SJCRH30 (cell line): ENCODE data around the gene INSIG1. TPM values are rescaled to one million over a fixed set of nuclear protein-coding genes. Genes with fewer than 3 reads are reported as not detected.

ENCODE experiments used
- DNase-seq, 2 experiments: peaks; one replicate each; pipeline ENCODE4 v3.0.0-alpha.2; 2015 to 2020
- H3K27ac ChIP-seq: fragments of 250-450 bp; sonication (Bioruptor Pico); 2 replicates; pipeline ENCODE4 v1.5.1; 2020; ENCODE audit warnings: mild to moderate bottlenecking, moderate library complexity
- H3K27me3 ChIP-seq: fragments of 250-450 bp; sonication (Bioruptor Pico); 2 replicates; pipeline ENCODE4 v1.5.1; 2020; ENCODE audit warnings: mild to moderate bottlenecking, moderate library complexity
- H3K36me3 ChIP-seq: fragments of 250-450 bp; sonication (Bioruptor Pico); 2 replicates; pipeline ENCODE4 v1.5.1; 2020; ENCODE audit warnings: mild to moderate bottlenecking, moderate library complexity
- H3K4me1 ChIP-seq: fragments of 250-450 bp; sonication (Bioruptor Pico); 2 replicates; pipeline ENCODE4 v1.5.1; 2020; ENCODE audit warnings: mild to moderate bottlenecking, moderate library complexity
- H3K4me3 ChIP-seq: fragments of 250-450 bp; sonication (Bioruptor Pico); 2 replicates; pipeline ENCODE4 v1.5.1; 2020; ENCODE audit warnings: mild to moderate bottlenecking, moderate library complexity
- H3K9me3 ChIP-seq: fragments of 250-450 bp; sonication (Bioruptor Pico); replicated peaks from 2 replicates; pipeline ENCODE4 v1.5.1; 2020; ENCODE audit warnings: mild to moderate bottlenecking, moderate library complexity
- total RNA-seq: library from RNA; depleted of rRNA; stranded (reverse); fragments of >200 nt; shearing (Covaris generic); gene quantifications from 2 replicates; pipeline ENCODE4 v1.2.3, GENCODE V29; 2014

Gene INSIG1
- total RNA-seq, 1 experiment from 2014 or later: 60.9 TPM

GRCh38 chr7:155274633-155275355 lies 22.9 kb upstream of the INSIG1 start:
- peaks cover 20% of the 10 kb centered on the region for H3K27me3 ChIP-seq
- no peak for DNase-seq

GRCh38 chr7:155276042-155276799 lies 21.5 kb upstream of the INSIG1 start:
- Histone ChIP-seq H3K27ac (no peak overlapping the region), H3K36me3 (no peaks in the 10 kb centered on the region), H3K9me3 (no peaks in the 10 kb centered on the region), H3K4me3 (no peak overlapping the region), H3K4me1 (no peaks in the 10 kb centered on the region), H3K27me3 (peaks cover 24% of the 10 kb centered on the region)
- no peak for DNase-seq

More at GRCh38 chr7:155274633-155275355, 22.9 kb upstream of the INSIG1 start:
- no peak overlapping the region for H3K4me3 ChIP-seq
- no peaks in the 10 kb centered on the region for H3K9me3 ChIP-seq
- H3K36me3 ChIP-seq: no peaks in the 10 kb centered on the region
- H3K4me1 ChIP-seq: no peaks in the 10 kb centered on the region
- H3K27ac ChIP-seq: no peak overlapping the region

- no peak overlapping the region for H3K27ac ChIP-seq
- H3K36me3 ChIP-seq: no peaks in the 10 kb centered on the region
- H3K9me3 ChIP-seq: no peaks in the 10 kb centered on the region
- no peak overlapping the region for H3K4me3 ChIP-seq
- no peak for DNase-seq
- H3K4me1 ChIP-seq: no peaks in the 10 kb centered on the region
- peaks cover 24% of the 10 kb centered on the region for H3K27me3 ChIP-seq
Measured at GRCh38 chr7:155276800-155277375, 20.8 kb upstream of the INSIG1 start.

- Histone ChIP-seq H3K4me1 (no peaks in the 10 kb centered on the region), H3K27ac (no peak overlapping the region), H3K4me3 (no peak overlapping the region), H3K36me3 (no peaks in the 10 kb centered on the region), H3K27me3 (peaks cover 25% of the 10 kb centered on the region), H3K9me3 (no peaks in the 10 kb centered on the region)
- no peak for DNase-seq
Measured at GRCh38 chr7:155277385-155277994, 20.2 kb upstream of the INSIG1 start.

- H3K9me3 ChIP-seq: no peaks in the 10 kb centered on the region
- no peak overlapping the region for H3K4me3 ChIP-seq
- H3K27ac ChIP-seq: no peak overlapping the region
- peaks cover 26% of the 10 kb centered on the region for H3K27me3 ChIP-seq
- no peak for DNase-seq
- no peaks in the 10 kb centered on the region for H3K36me3 ChIP-seq
- no peaks in the 10 kb centered on the region for H3K4me1 ChIP-seq
Measured at GRCh38 chr7:155278921-155279320, 18.8 kb upstream of the INSIG1 start.

GRCh38 chr7:155279787-155280445 lies 17.8 kb upstream of the INSIG1 start:
- H3K9me3 ChIP-seq: no peaks in the 10 kb centered on the region
- no peak overlapping the region for H3K4me3 ChIP-seq
- H3K27ac ChIP-seq: no peak overlapping the region
- peaks cover 26% of the 10 kb centered on the region for H3K27me3 ChIP-seq
- H3K4me1 ChIP-seq: no peaks in the 10 kb centered on the region
- DNase-seq: no peak
- H3K36me3 ChIP-seq: no peaks in the 10 kb centered on the region

- Histone ChIP-seq H3K27me3 (peaks cover 26% of the 10 kb centered on the region), H3K4me3 (no peak overlapping the region), H3K9me3 (no peaks in the 10 kb centered on the region), H3K27ac (no peak overlapping the region), H3K36me3 (no peaks in the 10 kb centered on the region), H3K4me1 (no peaks in the 10 kb centered on the region)
- no peak for DNase-seq
Measured at GRCh38 chr7:155280446-155281397, 17.0 kb upstream of the INSIG1 start.

GRCh38 chr7:155281398-155281969 lies 16.2 kb upstream of the INSIG1 start:
- no peaks in the 10 kb centered on the region for H3K9me3 ChIP-seq
- peaks cover 24% of the 10 kb centered on the region for H3K27me3 ChIP-seq
- no peaks in the 10 kb centered on the region for H3K36me3 ChIP-seq
- no peak for DNase-seq
- no peaks in the 10 kb centered on the region for H3K4me1 ChIP-seq
- H3K27ac ChIP-seq: no peak overlapping the region
- H3K4me3 ChIP-seq: no peak overlapping the region

- Histone ChIP-seq H3K27ac (no peak overlapping the region), H3K27me3 (peaks cover 20% of the 10 kb centered on the region), H3K4me3 (no peak overlapping the region), H3K4me1 (no peaks in the 10 kb centered on the region), H3K9me3 (no peaks in the 10 kb centered on the region), H3K36me3 (no peaks in the 10 kb centered on the region)
- DNase-seq: no peak
Measured at GRCh38 chr7:155282671-155283070, 15.0 kb upstream of the INSIG1 start.

- Histone ChIP-seq H3K36me3 (no peaks in the 10 kb centered on the region), H3K27ac (no peak overlapping the region), H3K27me3 (peaks cover 15% of the 10 kb centered on the region), H3K9me3 (no peaks in the 10 kb centered on the region), H3K4me3 (no peak overlapping the region), H3K4me1 (no peaks in the 10 kb centered on the region)
- no peak for DNase-seq
Measured at GRCh38 chr7:155283565-155284194, 14.0 kb upstream of the INSIG1 start.

GRCh38 chr7:155284496-155285274 lies 13.0 kb upstream of the INSIG1 start:
- Histone ChIP-seq H3K27ac (no peak overlapping the region), H3K27me3 (0 out of 2 replicates have a peak, but pooled peaks cover 6% of the 10 kb centered on the region), H3K36me3 (no peaks in the 10 kb centered on the region), H3K4me1 (no peaks in the 10 kb centered on the region), H3K4me3 (no peak overlapping the region), H3K9me3 (no peaks in the 10 kb centered on the region)
- DNase-seq: no peak

GRCh38 chr7:155285423-155285822 lies 12.3 kb upstream of the INSIG1 start:
- H3K4me1 ChIP-seq: no peaks in the 10 kb centered on the region
- no peaks in the 10 kb centered on the region for H3K36me3 ChIP-seq

More at GRCh38 chr7:155285423-155285822, 12.3 kb upstream of the INSIG1 start:
- Histone ChIP-seq H3K9me3 (no peaks in the 10 kb centered on the region), H3K27me3 (0 out of 2 replicates have a peak, but pooled peaks cover 2% of the 10 kb centered on the region), H3K27ac (no peak overlapping the region), H3K4me3 (no peak overlapping the region)
- DNase-seq: no peak
